HepG2 (cell line): ENCODE data around the gene NME4. TPM values are rescaled to one million over a fixed set of nuclear protein-coding genes. Genes with fewer than 3 reads are reported as not detected.
A peak's percentile ranks its signal among the peaks of the same experiment; 100 is the strongest.

ENCODE experiments used
- ADNP ChIP-seq: sonication (generic); formaldehyde crosslinking; IDR thresholded peaks from 2 replicates; pipeline ENCODE4 v1.4.0; 2020; ENCODE audit warnings: missing genetic modification reagents
- CCDC6 ChIP-seq: sonication (generic); formaldehyde crosslinking; IDR thresholded peaks from 2 replicates; pipeline ENCODE4 v1.8.1; 2022; ENCODE audit warnings: mild to moderate bottlenecking, missing genetic modification reagents, moderate library complexity
- CTCF ChIP-seq: sonication (generic); formaldehyde crosslinking; IDR thresholded peaks from 2 replicates; pipeline ENCODE4 v1.5.0; 2020; ENCODE audit warnings: mild to moderate bottlenecking, missing genetic modification reagents, moderate library complexity
- HINFP ChIP-seq: sonication (generic); formaldehyde crosslinking; IDR thresholded peaks from 2 replicates; pipeline ENCODE4 v1.4.0; 2020; ENCODE audit warnings: low read depth, mild to moderate bottlenecking, missing genetic modification reagents
- ISL2 ChIP-seq: sonication (generic); formaldehyde crosslinking; IDR thresholded peaks from 2 replicates; pipeline ENCODE4 v1.5.0; 2020; ENCODE audit warnings: missing genetic modification reagents
- MAX ChIP-seq: IDR thresholded peaks from 2 replicates; pipeline ENCODE4 v1.6.1; 2012; ENCODE audit warnings: inconsistent platforms
- MNT ChIP-seq: fragments of 450-650 bp; IDR thresholded peaks from 2 replicates; pipeline ENCODE4 v1.6.1; 2016
- PHF20 ChIP-seq: sonication (generic); formaldehyde crosslinking; IDR thresholded peaks from 2 replicates; pipeline ENCODE4 v1.5.0; 2020; ENCODE audit warnings: mild to moderate bottlenecking, missing genetic modification reagents
- REPIN1 ChIP-seq: sonication (generic); formaldehyde crosslinking; IDR thresholded peaks from 2 replicates; pipeline ENCODE4 v1.8.0; 2022; ENCODE audit warnings: missing genetic modification reagents, low read depth, mild to moderate bottlenecking, borderline replicate concordance
- REST ChIP-seq, 2 experiments: IDR thresholded peaks; 2 replicates each; pipeline ENCODE4 v1.6.1; 2011 to 2012; ENCODE audit warnings: low read length in 2 of 2, borderline replicate concordance in 1 of 2, low read depth in 1 of 2, mild to moderate bottlenecking in 1 of 2, moderate library complexity in 1 of 2
- SMC3 ChIP-seq: IDR thresholded peaks from 2 replicates; pipeline ENCODE4 v1.6.1; 2011; ENCODE audit warnings: low read length, improper control_type of control experiment
- SPEN ChIP-seq: sonication (generic); formaldehyde crosslinking; IDR thresholded peaks from 2 replicates; pipeline ENCODE4 v1.5.1; 2020; ENCODE audit warnings: low read depth, mild to moderate bottlenecking, missing genetic modification reagents
- TEAD3 ChIP-seq: optimal IDR thresholded peaks from 2 replicates; pipeline ENCODE3; 2016; ENCODE audit warnings: borderline replicate concordance
- TSC22D2 ChIP-seq: sonication (generic); formaldehyde crosslinking; IDR thresholded peaks from 2 replicates; pipeline ENCODE4 v1.5.1; 2020; ENCODE audit warnings: missing genetic modification reagents, mild to moderate bottlenecking, borderline replicate concordance
- ZBTB1 ChIP-seq: sonication (generic); formaldehyde crosslinking; IDR thresholded peaks from 2 replicates; pipeline ENCODE4 v1.4.0; 2020; ENCODE audit warnings: missing genetic modification reagents, borderline replicate concordance
- ZBTB38 ChIP-seq: sonication (generic); formaldehyde crosslinking; IDR thresholded peaks from 2 replicates; pipeline ENCODE4 v1.5.1; 2020; ENCODE audit warnings: mild to moderate bottlenecking, missing genetic modification reagents
- ZMYM2 ChIP-seq: sonication (generic); formaldehyde crosslinking; IDR thresholded peaks from 2 replicates; pipeline ENCODE4 v1.8.0; 2022; ENCODE audit warnings: mild to moderate bottlenecking, missing genetic modification reagents
- ZNF446 ChIP-seq: sonication (generic); formaldehyde crosslinking; IDR thresholded peaks from 2 replicates; pipeline ENCODE4 v1.5.0; 2020; ENCODE audit warnings: mild to moderate bottlenecking, missing genetic modification reagents
- ZNF703 ChIP-seq: sonication (generic); formaldehyde crosslinking; IDR thresholded peaks from 2 replicates; pipeline ENCODE4 v1.5.1; 2020; ENCODE audit warnings: missing genetic modification reagents, mild to moderate bottlenecking, moderate library complexity, borderline replicate concordance
- ZNF781 ChIP-seq: sonication (generic); formaldehyde crosslinking; IDR thresholded peaks from 2 replicates; pipeline ENCODE4 v1.5.1; 2020; ENCODE audit warnings: borderline replicate concordance, mild to moderate bottlenecking, missing genetic modification reagents; ENCODE audit errors: not compliant biosample characterization
- polyA plus RNA-seq, 8 experiments: library from polyadenylated mRNA; depleted of rRNA in 3 of 8; stranded (reverse) in 7 of 8; unstranded in 1 of 8; fragments of >200 nt; fragmentation: Illumina TruSeq in 4 of 8; extraction: Trizol in 4 of 8; gene quantifications; 2 replicates each; pipeline versions ENCODE4 v1.2.1 to v1.2.3, GENCODE V29; 2011 to 2016; ENCODE audit warnings: low read depth in 4 of 8, missing spikeins in 1 of 8, mixed read lengths in 1 of 8; ENCODE audit not compliant: insufficient read depth in 1 of 8
- total RNA-seq, 5 experiments: library from RNA; depleted of rRNA; stranded (reverse); fragments of >200 nt; fragmentation: Illumina TruSeq; extraction: Trizol; gene quantifications; 2 replicates each; pipeline ENCODE4 v1.2.3, GENCODE V29; 2016; ENCODE audit warnings: low read depth in 1 of 5

NME4 gene
- total and polyA plus RNA-seq, 2 of the 13 experiments (the other 11 are each of a cell fraction or from before 2014, with no cell fraction given): 121 to 263 TPM

GRCh38 chr16:401468-402348 is 4.7 kb downstream of the NME4 start, which contains the start of gene DECR2 (continued):
- TF ChIP-seq CCDC6 (CRISPR knock-in tag) (peak; percentile 36; the same call in 1 of the 2 replicates), ZMYM2 (CRISPR knock-in tag) (0 out of 2 replicates have a peak, but pooled peaks have one; percentile 15), ADNP (CRISPR knock-in tag) (peak; percentile 39; the same call in 1 of the 2 replicates), SMC3 (no peak), REPIN1 (peak; percentile 62; the same call in 1 of the 2 replicates), SPEN (CRISPR knock-in tag) (peak; percentile 61; the same call in 1 of the 2 replicates), ISL2 (CRISPR knock-in tag) (peak; percentile 33), PHF20 (CRISPR knock-in tag) (no peak), ZNF446 (CRISPR knock-in tag) (peak; percentile 77), HINFP (CRISPR knock-in tag) (peak; percentile 77; the same call in 1 of the 2 replicates), ZNF781 (CRISPR knock-in tag) (peak; percentile 48), ZBTB38 (CRISPR knock-in tag) (0 out of 2 replicates have a peak, but pooled peaks have one; percentile 68), ZNF703 (CRISPR knock-in tag) (no peak), CTCF (CRISPR knock-in tag) (peak; percentile 67), MAX (peak; percentile 73), ZBTB1 (CRISPR knock-in tag) (no peak), REST (IDR thresholded peaks at IDR 0.05; ENCODE audit: borderline replicate concordance in 1 of 2, low read depth in 1 of 2, low read length in 2 of 2) (peak in 1 of 2 experiments; percentile 4; a peak in 1 of 4 replicates), MNT (peak; percentile 56), TEAD3 (peak; percentile 15), TSC22D2 (peak; percentile 41; the same call in 1 of the 2 replicates)
